Breast epithelium (tissue), 3 donors: ENCODE measurements around the gene TMEM108.

ENCODE experiments used
- POLR2A ChIP-seq: fragments of 450-650 bp; IDR thresholded peaks from one replicate; pipeline ENCODE4 v1.6.1; 2016; ENCODE audit warnings: antibody characterized with exemption, mild to moderate bottlenecking, moderate library complexity
- TF ChIP-seq, protein P1 (sequence below), 3 donors: fragments of 450-650 bp; IDR thresholded peaks; one replicate each; pipeline ENCODE4 v1.5.1; 2016 to 2017; ENCODE audit warnings: antibody characterized with exemption in 3 of 3, mild to moderate bottlenecking in 3 of 3, moderate library complexity in 3 of 3

DNA sequence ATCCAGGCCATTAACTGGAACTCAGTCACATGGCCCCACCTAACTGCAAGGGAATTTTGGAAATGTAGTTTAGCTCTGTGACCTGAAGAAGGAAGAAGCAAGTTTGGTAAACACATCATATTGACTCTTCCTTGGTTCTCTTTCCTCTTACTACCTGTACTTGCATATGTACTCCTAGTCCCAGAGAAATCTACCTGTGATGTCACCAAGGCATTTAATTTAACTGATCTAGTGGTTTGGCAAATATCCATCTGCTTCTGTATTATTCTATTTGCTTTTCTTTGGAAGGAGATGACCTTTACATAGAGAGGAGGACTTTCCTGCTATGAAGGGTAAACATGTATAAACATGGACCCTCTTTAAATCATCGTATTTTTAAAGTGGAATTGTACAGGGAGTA lies 150.8 kb downstream of the TMEM108 start:
- TF ChIP-seq POLR2A, result no peak
- TF ChIP-seq, protein P1, sequence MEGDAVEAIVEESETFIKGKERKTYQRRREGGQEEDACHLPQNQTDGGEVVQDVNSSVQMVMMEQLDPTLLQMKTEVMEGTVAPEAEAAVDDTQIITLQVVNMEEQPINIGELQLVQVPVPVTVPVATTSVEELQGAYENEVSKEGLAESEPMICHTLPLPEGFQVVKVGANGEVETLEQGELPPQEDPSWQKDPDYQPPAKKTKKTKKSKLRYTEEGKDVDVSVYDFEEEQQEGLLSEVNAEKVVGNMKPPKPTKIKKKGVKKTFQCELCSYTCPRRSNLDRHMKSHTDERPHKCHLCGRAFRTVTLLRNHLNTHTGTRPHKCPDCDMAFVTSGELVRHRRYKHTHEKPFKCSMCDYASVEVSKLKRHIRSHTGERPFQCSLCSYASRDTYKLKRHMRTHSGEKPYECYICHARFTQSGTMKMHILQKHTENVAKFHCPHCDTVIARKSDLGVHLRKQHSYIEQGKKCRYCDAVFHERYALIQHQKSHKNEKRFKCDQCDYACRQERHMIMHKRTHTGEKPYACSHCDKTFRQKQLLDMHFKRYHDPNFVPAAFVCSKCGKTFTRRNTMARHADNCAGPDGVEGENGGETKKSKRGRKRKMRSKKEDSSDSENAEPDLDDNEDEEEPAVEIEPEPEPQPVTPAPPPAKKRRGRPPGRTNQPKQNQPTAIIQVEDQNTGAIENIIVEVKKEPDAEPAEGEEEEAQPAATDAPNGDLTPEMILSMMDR (IDR thresholded peaks at IDR 0.05), result no peak
